Lung (tissue), 10 donors: ENCODE results near the gene CELA3B. TPM values are rescaled to one million over a fixed set of nuclear protein-coding genes. Genes with fewer than 3 reads are reported as not detected.
"Not testable (repeated sequence)": the region's sequence is repeated elsewhere in the genome, so short reads cannot be mapped to it uniquely, and the experiment has no call there.

Source experiments
- ATAC-seq: fragments of 200-7000 bp; cut with Tn5 transposase; one replicate; pipeline ENCODE4 v1.9.1; 2020; ENCODE audit warnings: moderate number of reproducible peaks; ENCODE audit not compliant: insufficient read depth, low FRiP score
- DNase-seq, 3 donors: peaks; one replicate each; pipeline ENCODE4 v3.0.0-alpha.2; 2013 to 2017
- H3K27ac ChIP-seq, 2 donors: one replicate each; pipeline ENCODE4 v1.5.1; 2013; ENCODE audit warnings: mild to moderate bottlenecking in 2 of 2, moderate library complexity in 2 of 2, control low read depth in 1 of 2, inconsistent platforms in 1 of 2, low read depth in 1 of 2, low read length in 1 of 2
- H3K27me3 ChIP-seq, 3 donors: one replicate each; pipeline ENCODE4 v1.5.1; 2013; ENCODE audit warnings: low read length in 2 of 3; ENCODE audit not compliant: control insufficient read depth in 3 of 3, insufficient read depth in 3 of 3
- H3K36me3 ChIP-seq, 4 donors: one replicate each; pipeline ENCODE4 v1.5.1; 2013; ENCODE audit warnings: low read length in 4 of 4, mild to moderate bottlenecking in 1 of 4, moderate library complexity in 1 of 4; ENCODE audit not compliant: control insufficient read depth in 4 of 4, insufficient read depth in 4 of 4
- H3K4me1 ChIP-seq, 5 donors: one replicate each; pipeline ENCODE4 v1.5.1; 2013; ENCODE audit warnings: low read length in 5 of 5, mild to moderate bottlenecking in 2 of 5, moderate library complexity in 1 of 5; ENCODE audit not compliant: control insufficient read depth in 5 of 5, insufficient read depth in 5 of 5
- H3K4me3 ChIP-seq: one replicate; pipeline ENCODE4 v1.5.1; 2013; ENCODE audit warnings: mild to moderate bottlenecking, control low read depth, moderate library complexity
- H3K9ac ChIP-seq, 2 donors: one replicate each; pipeline ENCODE4 v1.5.1; 2013; ENCODE audit warnings: low read length in 2 of 2, control low read depth in 1 of 2; ENCODE audit not compliant: insufficient read depth in 1 of 2
- H3K9me3 ChIP-seq, 4 donors: one replicate each; pipeline ENCODE4 v1.5.1; 2013; ENCODE audit warnings: low read length in 3 of 4, mild to moderate bottlenecking in 1 of 4, moderate library complexity in 1 of 4; ENCODE audit not compliant: control insufficient read depth in 4 of 4, insufficient read depth in 3 of 4
- WGBS, 2 donors: extraction: QIAGEN DNeasy Blood & Tissue Kit; methylation state at CpG; one replicate each; pipeline ENCODE4 v1.1.7; 2013; 5-methylcytosine and 5-hydroxymethylcytosine counted together
- polyA plus RNA-seq, 2 donors: library from polyadenylated mRNA; stranded (reverse); fragments of 200-250 nt; gene quantifications; one replicate each; pipeline ENCODE4 v1.2.1, GENCODE V29; 2013
- total RNA-seq, 2 donors: library from RNA; depleted of rRNA in 1 of 2; stranded (reverse); fragments of >200 nt in 1 of 2; gene quantifications; one replicate each; pipeline ENCODE4 v1.2.1, GENCODE V29; 2014 to 2021
- donor health status: Bipolar disorder and iron deficiency.
- donor health status: healthy.
- donor health status: DM: yes; HTN: yes; CAD: no.

Gene CELA3B
- total and polyA plus RNA-seq, 4 donors = 0.18 to 6.7 (median 0.37) TPM; not detected in 1

DNA sequence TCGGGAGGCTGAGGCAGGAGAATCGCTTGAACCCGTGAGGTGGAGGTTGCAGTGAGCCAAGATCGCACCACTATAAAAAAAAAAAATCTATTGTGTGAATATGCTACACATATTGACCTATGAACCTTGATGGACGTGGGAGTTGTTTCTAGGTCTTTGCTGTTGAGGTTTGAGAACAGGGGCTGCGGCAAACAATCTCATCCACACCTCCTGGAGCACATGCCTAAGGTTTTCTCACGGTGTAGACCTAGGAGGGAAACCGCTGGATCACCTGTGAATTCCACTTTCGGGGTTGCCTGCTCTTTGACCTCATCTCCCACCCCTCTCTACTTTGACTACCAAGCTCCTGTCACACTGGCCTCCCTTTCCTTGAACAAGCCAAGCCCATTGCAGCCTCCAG is 1.5 kb upstream of the CELA3B start:
- DNase-seq, ATAC-seq, H3K4me1 ChIP-seq, H3K27me3 ChIP-seq, H3K36me3 ChIP-seq, H3K9ac ChIP-seq, H3K4me3 ChIP-seq, H3K9me3 ChIP-seq, H3K27ac ChIP-seq: not testable (repeated sequence)
- 94 to 99% methylated on average over 9 of the region's 9 CpGs for WGBS, 2 donors

DNA sequence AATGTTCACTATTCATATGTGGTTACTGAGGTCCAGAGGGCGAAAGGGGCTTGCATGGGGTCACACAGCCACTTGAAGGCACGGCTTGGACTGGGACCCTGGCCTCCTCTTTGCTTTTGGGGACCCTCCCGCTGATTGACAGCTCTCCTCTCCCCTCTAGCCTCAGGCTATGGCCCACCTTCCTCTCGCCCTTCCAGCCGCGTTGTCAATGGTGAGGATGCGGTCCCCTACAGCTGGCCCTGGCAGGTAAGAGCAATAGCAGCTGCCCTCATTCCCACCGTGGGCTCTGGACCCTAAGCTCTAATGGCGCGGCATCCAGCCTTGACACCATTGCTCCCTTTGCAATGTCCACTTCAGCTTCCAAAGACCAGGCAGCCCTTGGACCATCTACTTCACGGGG is 1.4 kb downstream of the CELA3B start:
- H3K27ac ChIP-seq, DNase-seq, H3K9me3 ChIP-seq, H3K27me3 ChIP-seq, ATAC-seq, H3K36me3 ChIP-seq, H3K4me3 ChIP-seq, H3K9ac ChIP-seq, H3K4me1 ChIP-seq: not testable (repeated sequence)
- WGBS, 2 donors = 93 to 96% methylated on average over 11 of the region's 11 CpGs

DNA sequence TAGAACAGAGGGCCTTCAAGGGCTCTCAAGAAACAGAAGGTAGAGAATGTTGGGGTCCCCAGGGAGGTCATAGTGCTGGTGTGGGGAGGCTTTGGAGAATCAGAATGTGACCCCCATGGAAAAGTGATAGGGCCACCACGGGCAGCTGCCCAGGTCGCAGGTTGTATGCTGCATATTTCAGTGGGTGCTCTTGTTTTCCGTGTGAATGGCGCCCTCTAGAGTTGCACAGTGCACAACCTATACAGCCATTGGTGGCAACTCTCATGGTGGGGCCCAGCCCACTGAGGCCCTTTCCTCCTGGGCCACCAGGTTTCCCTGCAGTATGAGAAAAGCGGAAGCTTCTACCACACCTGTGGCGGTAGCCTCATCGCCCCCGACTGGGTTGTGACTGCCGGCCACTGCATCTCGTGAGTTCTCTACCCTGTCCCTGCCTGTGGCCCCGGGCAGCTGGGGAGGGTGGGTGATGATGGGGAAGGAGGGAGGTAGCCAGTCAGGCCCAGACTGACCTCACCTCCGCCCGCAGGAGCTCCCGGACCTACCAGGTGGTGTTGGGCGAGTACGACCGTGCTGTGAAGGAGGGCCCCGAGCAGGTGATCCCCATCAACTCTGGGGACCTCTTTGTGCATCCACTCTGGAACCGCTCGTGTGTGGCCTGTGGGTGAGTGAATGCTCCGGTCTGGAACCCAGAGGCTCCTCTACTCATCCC is 3.8 kb downstream of the CELA3B start:
- H3K27me3 ChIP-seq, H3K9ac ChIP-seq, H3K36me3 ChIP-seq, DNase-seq, H3K9me3 ChIP-seq, H3K4me3 ChIP-seq, H3K27ac ChIP-seq, ATAC-seq, H3K4me1 ChIP-seq: not testable (repeated sequence)
- WGBS, 2 donors = 76 to 83% methylated on average over 19 to 20 of the region's 21 CpGs

DNA sequence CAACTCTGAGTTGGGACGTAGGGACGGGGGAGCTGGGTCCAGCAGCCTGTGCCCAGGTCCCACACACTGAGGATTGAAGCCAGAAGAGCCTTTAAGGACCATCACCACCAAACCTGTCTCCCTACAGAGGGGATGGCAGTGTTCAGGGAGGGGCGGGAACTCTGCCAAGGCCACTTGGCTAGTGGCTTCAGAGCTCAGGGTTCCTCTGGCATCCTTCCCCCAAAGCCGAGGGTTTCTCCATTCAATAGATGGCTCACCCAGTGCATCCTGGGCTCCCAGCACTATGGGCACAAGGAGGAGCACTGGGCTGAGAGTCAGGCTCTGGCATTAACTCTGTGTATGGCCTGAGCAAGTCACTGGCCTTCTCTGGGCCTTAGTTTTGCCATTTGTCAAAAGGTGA is 4.4 kb downstream of the CELA3B start:
- H3K4me1 ChIP-seq, DNase-seq, H3K27ac ChIP-seq, H3K9me3 ChIP-seq, H3K4me3 ChIP-seq, H3K36me3 ChIP-seq, H3K9ac ChIP-seq, H3K27me3 ChIP-seq, ATAC-seq: not testable (repeated sequence)
- WGBS, 2 donors = 69 to 92% methylated on average over 2 to 3 of the region's 4 CpGs

DNA sequence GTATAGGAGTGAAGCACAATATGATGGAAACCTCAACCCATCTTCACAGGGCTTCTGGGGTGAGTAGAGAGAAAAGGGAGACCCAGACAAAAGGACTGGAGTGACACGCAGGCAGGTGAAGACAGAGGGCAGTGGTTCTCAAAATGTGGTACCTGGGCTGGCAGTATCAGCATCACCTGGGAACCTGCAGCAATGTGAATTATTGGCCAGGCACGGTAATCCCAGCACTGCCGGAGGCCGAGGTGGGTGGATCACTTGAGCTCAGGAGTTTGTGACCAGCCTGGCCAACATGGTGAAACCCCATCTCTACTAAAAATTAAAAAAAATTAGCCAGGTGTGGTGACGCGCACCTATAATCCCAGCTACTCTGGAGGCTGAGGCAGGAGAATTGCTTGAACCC is 5.3 kb downstream of the CELA3B start:
- H3K4me3 ChIP-seq, H3K27me3 ChIP-seq, H3K9ac ChIP-seq, H3K36me3 ChIP-seq, H3K4me1 ChIP-seq, ATAC-seq, H3K9me3 ChIP-seq, DNase-seq, H3K27ac ChIP-seq: not testable (repeated sequence)
- 87 to 88% methylated on average over 6 of the region's 6 CpGs for WGBS, 2 donors

DNA sequence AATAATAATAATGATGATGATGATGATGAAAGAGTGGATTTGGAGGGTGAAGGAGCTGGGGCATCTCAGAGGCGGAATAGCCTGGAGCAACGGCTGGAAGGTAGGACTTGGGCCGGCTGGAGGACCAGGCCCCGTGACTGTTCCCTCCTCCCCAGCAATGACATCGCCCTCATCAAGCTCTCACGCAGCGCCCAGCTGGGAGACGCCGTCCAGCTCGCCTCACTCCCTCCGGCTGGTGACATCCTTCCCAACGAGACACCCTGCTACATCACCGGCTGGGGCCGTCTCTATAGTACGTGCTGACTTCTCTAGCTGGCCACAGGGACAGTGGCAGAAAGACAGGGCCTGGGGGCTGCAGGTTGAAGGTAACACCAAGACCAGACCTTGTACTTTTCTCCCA is 6.7 kb downstream of the CELA3B start:
- not testable (repeated sequence) for H3K27ac ChIP-seq, H3K9me3 ChIP-seq, H3K36me3 ChIP-seq, H3K4me3 ChIP-seq, H3K27me3 ChIP-seq, H3K9ac ChIP-seq, ATAC-seq, H3K4me1 ChIP-seq, DNase-seq
- 66 to 83% methylated on average over 4 to 7 of the region's 15 CpGs for WGBS, 2 donors

DNA sequence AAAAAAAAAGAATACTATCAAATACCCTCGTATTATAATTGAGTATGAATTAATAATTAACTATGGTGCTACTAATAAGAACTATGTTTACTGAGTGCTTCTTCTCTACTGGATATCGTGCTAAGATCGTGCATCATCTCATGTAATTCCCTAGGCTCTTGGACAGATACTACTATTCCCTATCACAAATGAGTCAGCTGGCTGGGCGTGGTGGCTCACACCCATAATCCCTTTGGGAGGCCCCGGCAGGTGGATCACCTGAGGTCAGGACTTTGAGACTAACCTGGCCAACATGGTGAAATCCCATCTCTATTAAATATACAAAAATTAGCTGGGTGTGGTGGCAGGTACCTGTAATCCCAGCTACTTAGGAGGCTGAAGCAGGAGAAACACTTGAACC is 9.1 kb downstream of the CELA3B start:
- not testable (repeated sequence) for H3K36me3 ChIP-seq, H3K9ac ChIP-seq, H3K4me3 ChIP-seq, H3K4me1 ChIP-seq, H3K9me3 ChIP-seq, ATAC-seq, H3K27ac ChIP-seq, H3K27me3 ChIP-seq, DNase-seq
- 0 to 50% methylated on average over 1 to 2 of the region's 5 CpGs for WGBS, 2 donors

DNA sequence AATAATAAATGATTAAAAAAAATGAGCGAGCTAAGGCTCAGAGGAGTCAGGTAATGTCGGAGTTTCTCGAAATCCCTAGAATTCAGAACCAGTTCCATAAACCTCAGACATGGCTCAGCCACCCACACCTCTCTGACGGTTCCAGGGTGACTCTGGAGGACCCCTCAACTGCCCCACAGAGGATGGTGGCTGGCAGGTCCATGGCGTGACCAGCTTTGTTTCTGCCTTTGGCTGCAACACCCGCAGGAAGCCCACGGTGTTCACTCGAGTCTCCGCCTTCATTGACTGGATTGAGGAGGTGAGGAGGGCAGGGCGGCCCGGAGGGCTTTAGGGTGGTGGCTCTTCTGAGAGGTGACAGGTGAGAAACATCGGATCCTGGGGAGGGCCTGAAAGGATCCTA is 9.6 kb downstream of the CELA3B start:
- not testable (repeated sequence) for H3K4me3 ChIP-seq, H3K27ac ChIP-seq, H3K36me3 ChIP-seq, H3K9me3 ChIP-seq, ATAC-seq, H3K4me1 ChIP-seq, DNase-seq, H3K9ac ChIP-seq, H3K27me3 ChIP-seq
- WGBS, 2 donors = 87 to 94% methylated on average over 9 to 11 of the region's 12 CpGs
